GM19452 (cell line): ENCODE data around the gene VGF.
"Not testable (repeated sequence)": the region's sequence is repeated elsewhere in the genome, so short reads cannot be mapped to it uniquely, and the experiment has no call there.

Source experiments
- ATAC-seq: cut with Tn5 transposase; IDR thresholded peaks from one replicate; pipeline ENCODE4 v1.9.1; 2021; ENCODE audit not compliant: unreplicated experiment

VGF gene

DNA sequence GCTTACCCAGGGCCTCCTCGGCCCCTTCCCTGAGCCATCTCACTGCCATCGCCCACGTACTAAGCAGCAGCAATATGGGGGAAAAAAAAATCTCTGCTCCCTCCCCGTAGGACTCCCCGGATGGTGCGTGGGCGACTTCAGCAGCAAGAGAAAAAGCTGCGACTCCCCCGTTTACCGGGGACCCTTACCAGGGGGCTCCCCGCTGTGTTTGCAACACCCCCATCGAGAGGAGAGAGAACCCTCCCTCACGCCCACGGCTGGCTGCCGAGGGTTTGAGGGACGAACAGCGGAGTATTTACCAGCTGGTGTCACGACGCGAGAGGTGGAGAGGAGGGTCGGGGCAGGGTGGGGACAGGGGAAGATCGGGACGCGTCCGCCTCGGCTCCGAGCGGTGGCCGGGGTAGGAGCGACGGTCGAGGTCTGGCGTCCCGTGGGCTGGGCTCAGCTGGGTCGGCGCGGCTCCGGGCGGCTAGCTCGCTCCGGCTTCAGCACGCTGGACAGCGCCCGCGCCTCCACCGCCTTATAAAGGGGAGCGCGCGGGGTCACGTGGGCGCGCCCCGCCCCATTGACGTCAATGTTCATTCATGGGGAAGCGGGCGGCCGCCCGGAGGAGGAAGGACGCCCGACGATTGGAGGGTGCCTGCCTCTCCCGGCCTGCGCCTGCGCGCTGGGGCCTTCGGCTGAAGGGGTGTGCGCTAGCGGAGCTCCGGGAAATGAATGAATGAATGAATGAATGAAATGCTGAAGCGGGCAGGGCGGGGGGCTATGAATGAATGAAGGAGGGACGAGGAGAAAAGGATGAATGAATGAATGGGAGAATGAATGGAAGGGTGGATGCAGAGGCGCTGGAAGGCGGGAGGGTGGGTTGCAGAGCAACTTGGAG is at the start of gene VGF:
VGF (minus strand) TSS at position 495 of the 883 bp plus-strand sequence. CDS start 726 bp downstream, outside the sequence.
- no peak for ATAC-seq

DNA sequence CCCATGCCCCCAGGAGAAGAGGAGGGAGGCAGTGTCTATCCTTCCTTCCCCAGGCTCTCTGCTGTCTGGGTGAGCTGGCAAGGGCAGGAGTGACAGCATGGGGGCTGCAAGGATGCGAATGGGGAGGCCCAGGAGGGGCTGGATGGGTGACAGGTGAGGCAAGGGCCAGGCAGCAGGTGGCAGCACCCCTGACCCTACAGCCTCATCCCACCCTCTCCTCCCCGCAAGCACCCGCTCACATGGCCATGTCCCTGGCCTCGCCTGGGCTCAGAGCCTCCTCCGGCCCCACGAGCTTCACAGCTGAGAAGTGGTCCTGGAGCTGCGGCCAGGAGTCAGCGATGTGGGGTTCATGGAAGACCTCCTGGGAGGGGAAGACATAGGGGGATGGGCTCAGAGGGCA is 46.6 kb upstream of the VGF start:
- no peak for ATAC-seq

DNA sequence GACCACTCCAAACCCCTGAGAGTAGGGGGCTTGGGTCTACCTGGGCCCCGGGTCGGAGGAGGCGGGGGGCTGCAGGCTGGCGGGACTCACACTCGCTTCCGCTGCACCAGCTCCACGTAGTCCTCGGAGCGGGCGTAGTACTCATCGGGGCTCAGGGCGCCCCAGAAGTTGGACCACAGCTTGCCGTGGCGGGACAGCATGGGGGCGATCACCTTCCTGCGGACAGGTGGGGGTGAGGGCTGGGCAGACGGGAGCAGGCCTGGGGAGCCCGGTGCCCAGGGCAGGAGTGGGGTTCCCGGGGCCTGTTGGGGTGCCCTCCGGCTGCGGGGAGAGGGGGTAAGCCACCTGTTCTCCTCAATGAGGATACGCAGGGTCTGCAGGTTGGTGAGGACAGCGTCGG is 46.1 kb upstream of the VGF start:
- no peak for ATAC-seq

DNA sequence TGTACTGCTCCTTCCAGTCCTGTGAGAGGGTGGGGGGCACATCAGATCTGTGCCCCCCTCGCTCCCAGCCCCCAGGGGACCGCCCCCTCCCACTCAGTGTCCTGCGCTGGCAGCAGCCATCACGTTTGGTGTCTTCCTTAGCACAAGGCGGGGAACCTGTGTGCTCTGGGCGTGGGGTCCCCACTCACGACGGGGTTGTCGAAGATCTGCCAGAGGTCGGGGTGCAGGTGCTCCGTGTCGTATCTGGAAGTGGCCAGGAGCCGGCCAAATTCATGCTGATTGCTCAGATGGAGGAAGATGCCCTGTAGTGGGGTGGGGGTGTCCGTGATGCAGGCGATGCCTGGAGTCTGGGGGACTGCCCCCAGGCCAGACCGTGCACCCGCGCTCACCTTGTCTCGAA is 44.8 kb upstream of the VGF start:
- ATAC-seq = no peak

DNA sequence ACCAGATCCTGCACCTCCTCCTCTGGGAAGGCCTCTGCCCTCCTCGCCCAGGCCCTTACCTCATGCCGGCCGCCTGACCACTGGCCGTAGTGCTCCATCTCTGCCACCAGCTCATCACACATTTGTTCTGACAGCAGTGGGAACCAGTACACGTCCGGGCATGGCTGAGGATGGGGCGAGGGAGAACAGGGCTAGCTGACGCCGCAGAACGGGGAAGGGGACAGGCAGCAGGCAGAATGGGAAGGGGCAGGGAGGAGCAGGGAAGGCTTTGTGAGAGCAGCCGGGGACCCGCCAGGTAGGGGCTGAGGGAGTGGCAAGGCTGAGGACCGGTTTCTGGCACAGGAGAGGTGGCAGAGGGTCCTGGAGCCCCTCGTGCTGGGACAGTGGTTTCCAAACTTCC is 43.4 kb upstream of the VGF start:
- no peak for ATAC-seq

DNA sequence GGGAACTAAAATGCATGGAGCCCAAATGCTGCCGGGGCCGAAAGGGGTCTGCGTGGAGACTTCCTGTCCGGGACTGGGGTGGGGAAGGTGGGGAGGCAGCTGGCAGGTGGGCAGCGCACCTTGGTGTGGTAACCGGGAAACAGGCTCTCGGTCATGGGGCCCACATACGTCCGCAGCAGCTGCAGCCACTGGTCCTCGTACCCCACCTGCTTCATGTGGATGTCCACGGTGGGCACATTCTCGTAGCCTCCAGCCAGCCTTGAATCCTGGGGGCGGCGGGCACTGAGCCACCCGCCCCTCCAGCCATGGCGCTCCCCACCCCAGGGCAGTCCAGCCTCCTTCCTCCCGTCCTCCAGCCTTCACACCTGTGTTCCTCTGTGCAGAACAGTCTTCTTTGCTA is 42.1 kb upstream of the VGF start:
- ATAC-seq = no peak

DNA sequence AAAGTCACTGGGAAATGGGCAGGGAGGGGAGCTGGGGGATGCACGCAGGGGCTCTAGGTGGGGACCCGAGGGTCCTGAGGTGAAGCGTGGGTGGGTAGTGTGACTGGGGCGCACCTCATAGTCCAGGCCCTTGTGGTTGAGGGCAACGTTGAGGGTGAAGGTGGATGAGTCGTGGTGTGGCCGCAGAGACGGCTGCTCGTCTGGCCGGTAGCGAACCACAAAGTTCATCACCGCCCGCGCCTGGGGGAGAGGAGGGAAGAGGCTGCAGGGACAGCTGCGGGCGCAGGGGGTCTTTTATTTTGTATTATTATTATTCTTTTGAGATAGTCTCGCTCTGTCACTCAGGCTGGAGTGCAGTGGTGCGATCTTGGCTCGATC is 41.3 kb upstream of the VGF start:
- no peak for ATAC-seq

DNA sequence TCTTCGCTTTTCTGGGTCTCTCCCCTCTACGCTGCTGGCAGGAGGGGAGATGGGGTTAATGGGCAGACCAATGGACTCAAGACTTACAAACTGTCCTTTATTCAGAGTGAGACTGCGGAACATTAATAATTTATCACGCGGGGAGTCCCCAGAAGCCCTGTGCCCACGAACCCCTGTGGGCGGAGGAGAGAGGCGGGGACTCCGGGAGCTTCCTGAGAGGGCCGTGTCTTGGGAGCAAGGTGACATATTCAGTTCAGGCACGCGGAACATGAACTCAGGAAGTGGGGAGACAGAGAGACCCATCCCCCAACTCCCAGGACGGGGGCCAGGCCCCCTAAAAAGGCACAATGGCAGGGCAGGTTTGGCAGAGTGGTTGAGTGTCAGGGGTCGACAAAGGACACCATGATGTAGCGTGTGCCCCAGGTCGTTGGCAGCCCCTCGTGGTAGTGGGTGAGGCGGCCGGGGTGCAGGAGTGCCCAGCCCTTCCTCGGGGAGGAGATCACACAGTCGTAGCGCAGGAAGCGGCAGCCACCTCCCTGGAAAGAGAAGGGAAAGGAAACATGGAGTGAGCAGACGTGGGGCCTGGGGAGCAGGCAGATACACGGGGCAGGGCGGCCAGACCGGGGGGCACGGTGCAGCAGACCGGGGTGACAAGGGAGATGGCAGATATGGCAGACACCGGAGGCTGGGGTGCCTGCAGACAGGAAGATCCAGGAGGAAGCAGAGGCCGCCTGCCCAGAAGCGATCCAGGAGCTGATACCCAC is 40.7 kb upstream of the VGF start:
- ATAC-seq = no peak

DNA sequence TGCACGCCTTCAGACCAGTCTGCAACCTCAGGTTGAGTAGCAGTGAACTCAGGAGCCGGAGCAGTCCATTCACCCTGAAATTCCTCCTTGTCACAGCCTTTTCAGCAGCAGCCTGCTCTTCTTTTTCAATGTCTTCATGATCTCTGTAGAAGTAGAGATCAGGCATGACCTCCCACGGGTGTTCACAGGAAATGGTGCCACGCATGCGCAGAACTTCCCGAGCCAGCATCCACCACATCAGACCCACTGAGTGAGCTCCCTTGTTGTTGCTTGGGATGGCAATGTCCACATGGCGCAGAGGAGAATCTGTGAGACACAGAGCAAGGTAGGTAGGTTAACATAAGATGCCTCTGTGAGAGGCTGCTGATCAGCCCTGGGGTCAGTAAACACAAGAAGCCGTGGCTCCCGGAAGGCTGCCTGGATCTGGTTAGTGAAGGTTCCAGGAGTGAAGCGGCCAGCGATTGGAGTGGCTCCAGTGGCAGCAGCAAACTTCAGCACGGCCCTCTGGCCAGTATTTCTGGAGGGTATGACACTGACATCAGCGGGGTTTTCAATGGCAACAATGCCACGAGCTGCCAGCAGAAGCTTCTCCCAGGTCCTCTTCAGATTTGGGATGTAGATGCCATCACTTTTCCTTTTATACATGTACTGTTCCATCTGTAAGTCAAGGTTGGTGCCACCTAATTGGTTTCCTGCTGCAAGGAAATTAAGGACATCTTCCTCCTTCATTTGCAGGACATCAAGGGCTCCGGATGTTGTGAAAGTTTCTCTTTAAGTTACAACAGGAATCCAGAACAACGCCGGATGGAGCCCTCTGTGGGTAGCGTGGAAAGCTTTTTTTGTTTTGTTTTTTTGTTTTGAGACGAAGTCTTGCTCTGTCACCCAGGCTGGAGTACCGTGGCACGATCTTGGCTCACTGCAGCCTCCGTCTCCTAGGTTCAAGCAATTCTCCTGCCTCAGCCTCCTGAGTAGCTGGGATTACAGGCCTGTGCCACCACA is 38.7 kb upstream of the VGF start:
- not testable (repeated sequence) for ATAC-seq

DNA sequence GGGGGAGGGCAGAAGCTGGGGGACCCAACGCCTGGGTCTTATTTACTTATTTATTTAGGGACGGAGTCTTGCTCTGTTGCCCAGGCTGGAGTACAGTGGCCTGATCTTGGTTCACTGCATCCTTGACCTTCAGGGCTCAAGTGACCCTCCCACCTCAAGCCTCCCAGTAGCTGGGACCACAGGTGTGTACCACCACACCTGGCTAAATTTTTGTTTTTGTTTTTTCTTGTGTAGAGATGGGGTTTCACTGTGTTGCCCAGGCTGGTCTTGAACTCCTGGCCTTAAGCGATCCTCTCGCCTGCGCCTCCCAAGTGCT is 37.2 kb upstream of the VGF start:
- ATAC-seq = no peak

DNA sequence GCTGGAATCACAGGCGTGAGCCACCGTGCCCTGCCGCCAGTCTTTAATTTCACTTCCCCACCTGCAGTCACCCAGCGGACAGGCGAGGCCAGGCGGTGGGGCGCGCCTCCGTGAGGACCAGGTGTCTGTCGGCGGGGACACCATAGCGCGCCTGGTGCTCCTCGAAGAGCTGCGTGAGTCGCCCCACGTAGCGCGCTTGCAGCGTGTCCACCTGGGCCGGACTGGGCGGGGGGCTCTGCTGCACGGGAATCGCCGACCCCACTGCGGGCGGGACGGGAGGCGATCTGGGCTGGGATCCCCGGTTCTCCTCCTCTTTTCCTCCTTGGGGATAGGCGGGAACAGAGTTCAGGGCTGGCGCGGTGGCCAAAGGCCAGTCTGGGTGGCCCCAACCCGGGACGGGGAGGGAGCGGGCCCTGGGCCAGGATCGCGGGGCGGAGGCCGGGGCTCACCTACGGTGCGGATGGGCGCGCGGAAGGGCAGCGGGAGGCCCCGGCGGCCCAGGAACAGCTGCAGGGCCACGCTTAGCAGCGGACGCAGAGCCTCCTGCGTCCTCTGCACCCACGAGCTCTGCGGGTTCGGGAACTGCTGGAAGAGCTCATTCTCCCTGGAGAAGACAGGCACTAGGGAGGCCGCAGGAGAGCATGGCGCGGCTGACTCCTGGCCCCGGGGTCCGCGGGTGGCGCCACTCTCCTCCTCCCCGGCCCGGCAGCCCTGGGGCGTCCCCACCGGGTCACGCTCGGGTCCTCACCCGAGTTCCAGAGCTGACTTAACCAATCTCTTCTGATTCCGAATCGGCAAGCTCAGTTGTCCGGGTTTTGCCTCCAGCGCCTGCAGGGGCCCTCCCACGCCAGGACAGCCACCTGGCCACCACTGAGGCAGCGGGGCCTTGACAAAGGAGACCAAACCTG is 36.6 kb upstream of the VGF start:
- no peak for ATAC-seq

DNA sequence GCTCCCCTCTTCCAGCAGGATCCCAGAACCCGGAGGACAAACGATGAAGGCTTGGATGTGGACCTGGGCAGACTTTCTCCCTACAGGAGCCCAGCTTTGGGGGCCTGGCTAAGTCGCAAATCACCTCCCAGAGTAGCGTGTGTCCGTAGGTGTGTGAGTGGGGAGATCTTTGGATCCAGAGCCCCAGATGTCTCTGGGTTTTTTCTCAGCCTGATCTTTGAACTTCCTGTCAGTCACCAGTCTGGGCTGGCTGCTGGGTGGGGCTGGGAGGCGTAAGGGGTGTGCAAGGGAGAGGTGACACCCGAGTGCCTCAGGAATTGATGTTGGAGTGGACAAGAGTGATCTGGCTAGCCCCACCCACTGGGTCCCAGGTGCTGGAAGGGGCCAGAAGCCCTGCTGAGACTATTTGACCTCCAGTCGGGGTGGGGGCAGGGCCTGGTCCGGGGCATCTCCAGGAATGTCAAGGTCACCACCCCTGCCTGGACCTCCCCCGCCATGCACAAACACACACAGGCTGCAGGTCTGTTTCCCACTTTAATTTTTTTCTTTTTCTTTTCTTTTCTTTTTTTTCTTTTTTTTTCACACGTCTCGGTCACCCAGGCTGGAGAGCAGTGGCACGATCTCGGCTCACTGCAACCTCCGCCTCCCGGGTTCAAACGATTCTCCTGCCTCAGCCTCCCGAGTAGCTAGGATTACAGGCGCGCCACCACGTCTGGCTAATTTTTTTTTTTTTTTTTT is 35.7 kb upstream of the VGF start, which contains the start of gene MOGAT3:
MOGAT3 (minus strand) TSS at position 175 of the 738 bp plus-strand sequence. CDS start 182 bp downstream, outside the sequence.
- no peak for ATAC-seq

DNA sequence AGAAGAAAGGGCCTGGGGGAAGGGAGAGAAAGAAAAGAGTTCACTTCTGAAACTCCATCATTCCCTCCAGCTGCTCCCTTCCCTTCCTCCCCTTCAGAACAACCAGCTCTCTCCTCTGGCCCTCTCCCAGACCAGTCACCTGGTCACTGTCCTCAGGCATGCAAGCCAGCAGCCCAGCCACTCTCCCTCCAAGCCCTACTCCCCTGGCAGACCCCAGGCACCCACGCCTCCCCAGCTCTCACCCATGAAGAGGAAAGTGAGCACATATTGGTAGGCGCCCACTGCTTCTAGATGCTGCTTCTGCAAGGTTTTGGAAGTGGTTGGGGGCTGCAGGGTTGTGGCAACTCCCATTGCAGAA is 35.1 kb upstream of the VGF start:
- no peak for ATAC-seq

DNA sequence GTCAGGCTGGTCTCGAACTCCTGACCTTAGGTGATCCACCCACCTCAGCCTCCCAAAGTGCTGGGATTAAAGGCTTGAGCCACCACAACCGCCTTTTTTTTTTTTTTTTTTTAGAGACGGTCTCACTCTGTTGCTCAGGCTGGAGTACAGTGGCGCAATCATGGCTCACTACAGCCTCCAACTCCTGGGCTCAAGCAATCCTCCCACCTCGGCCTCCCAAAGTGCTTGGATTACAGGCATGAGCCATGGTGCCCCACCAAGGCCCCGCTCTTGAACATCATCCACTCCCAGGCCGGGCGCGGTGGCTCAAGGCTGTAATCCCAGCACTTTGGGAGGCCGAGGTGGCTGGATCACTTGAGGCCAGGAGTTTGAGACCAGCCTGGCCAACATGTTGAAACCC is 34.2 kb upstream of the VGF start:
- not testable (repeated sequence) for ATAC-seq

DNA sequence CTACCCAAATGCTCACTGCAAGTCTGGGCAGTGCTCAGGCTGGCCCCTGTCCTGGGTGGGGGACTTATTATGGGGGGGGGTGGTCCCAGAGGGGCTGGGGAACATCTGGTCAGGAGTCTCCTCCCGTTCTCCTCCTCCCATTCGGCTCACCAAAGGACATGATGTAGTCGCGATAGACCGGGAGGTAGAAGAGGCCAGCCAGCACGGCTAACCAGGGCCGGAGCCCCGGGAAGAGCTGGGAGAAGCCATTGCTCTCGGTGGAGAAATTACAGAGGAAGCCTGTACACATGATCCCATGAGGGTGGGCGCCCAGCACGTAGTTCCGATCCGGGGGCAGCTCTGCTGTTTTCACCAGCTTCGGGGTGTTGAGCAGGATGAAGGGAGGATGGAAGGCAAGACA is 33.1 kb upstream of the VGF start:
- ATAC-seq = no peak

DNA sequence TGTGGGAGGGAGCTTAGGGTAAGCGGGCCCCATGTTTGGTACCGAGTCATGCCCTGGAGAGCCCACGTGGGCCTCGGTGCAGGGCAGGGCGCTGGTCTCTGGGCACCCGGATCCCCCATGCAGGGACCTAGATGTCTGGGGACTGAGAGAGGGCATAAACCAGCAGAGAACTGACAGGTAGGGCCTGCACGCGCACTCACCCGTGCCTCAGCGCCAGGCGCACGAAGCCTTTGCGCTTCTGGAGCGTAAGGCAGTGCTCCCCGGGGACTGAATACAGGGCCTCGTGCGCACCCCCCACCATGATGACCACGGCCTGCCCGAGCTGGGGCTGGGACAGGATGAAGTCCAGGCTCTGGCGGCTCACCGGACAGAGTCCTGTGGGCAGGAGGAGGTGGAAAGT is 32.6 kb upstream of the VGF start:
- no peak for ATAC-seq

DNA sequence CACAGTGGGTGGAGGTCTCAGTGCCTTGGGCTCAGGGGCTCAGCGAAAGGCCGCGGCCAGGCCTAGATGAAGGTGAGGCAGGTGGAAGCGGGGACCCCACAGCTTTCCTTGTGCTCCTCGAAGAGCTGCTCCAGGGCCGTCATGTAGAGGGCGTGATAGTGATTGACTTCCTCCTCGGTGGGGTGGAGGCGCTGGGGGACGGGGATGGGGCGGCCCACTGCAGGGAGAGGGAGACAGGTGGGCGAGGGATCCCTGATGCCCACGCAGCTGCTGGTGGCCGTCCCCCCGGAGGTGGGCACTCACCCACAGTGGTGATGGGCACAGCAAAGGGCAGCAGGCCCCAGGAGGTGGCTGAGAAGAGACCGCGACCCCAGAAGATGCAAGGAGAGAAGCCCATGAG is 30.5 kb upstream of the VGF start:
- no peak for ATAC-seq

DNA sequence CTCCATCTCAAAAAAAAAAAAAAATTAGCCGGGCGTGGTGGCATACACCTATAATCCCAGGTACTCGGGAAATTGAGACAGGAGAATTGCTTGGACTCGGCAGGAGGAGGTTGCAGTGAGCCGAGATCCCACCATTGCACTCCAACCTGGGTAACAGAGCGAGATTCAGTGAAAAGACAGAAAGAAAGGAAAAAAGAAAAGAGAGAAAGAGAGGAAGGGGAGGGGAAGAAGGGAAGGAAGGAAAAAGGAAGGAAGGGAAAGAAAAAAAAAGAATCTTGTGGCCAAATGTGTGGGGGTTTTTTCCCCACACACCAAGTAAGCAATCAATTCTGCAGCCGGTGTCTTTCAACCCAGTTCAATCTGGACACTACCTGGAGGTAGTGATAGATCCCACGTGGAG is 23.7 kb upstream of the VGF start:
- no peak for ATAC-seq

DNA sequence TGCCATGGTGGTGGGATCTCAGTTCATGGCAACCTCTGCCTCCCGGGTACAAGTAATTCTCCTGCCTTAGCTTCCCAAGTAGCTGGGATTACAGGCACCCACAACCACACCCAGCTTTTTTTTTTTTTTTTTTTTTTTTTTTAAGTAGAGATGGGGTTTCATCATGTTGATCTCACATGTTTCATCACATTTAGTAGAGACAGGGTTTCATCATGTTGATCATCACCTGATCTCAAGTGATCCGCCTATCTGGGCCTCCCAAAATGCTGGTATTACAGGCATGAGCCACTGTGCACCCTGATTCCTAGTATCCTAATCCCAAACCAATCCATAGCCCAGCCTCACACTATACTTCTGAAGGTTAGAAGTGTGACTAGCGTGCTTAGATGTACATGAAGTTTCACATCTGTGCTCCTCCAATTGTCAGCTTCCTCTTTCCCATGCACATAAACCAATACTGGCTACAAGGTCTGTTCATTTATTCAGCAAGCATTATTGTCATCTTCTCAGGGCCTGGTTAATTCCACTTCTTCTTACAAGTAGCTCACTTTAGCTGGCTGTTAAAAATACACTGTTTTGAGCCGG is 21.6 kb upstream of the VGF start:
- no peak for ATAC-seq
